ENCODE data around the gene ADAMTSL3.
"Not testable (repeated sequence)": the region's sequence is repeated elsewhere in the genome, so short reads cannot be mapped to it uniquely, and the experiment has no call there.

Gene ADAMTSL3

GRCh38 chr15:83699028-83699427, 45.1 kb downstream of the ADAMTSL3 start:
- TF ChIP-seq CTCF (conservative IDR thresholded peaks at IDR 0.05; ENCODE audit: low read length) = no peak
- no peak for TF ChIP-seq EZH2phosphoT487 (IDR thresholded peaks at IDR 0.05; ENCODE audit: borderline replicate concordance)
- Histone ChIP-seq H3K4me3 (ENCODE audit: low read length, poor library complexity, severe bottlenecking) (no peak overlapping the region), H3K4me1 (ENCODE audit: insufficient read depth, low read length, poor library complexity, severe bottlenecking) (no peaks in the 10 kb centered on the region), H3K4me2 (ENCODE audit: low read depth, low read length, poor library complexity, severe bottlenecking) (no peak overlapping the region), H3F3A (ENCODE audit: low read depth) (no peaks in the 10 kb centered on the region), H3K36me3 (ENCODE audit: insufficient read depth, low read length) (no peaks in the 10 kb centered on the region), H3K9me2 (replicated peaks; ENCODE audit: low read depth, low read length) (no peaks in the 10 kb centered on the region), H4K20me1 (ENCODE audit: insufficient read depth, low read length, poor library complexity, severe bottlenecking) (no peaks in the 10 kb centered on the region), H3K9ac (ENCODE audit: low read depth, low read length, poor library complexity, severe bottlenecking) (no peak overlapping the region), H3K79me2 (ENCODE audit: insufficient read depth, low read length) (no peaks in the 10 kb centered on the region), H3K9me3 (ENCODE audit: insufficient read depth, low read depth, low read length) (no peaks in the 10 kb centered on the region), H2AFZ (ENCODE audit: low read length) (no peak overlapping the region), H3K27me3 (ENCODE audit: insufficient read depth, low read length, poor library complexity, severe bottlenecking) (no peaks in the 10 kb centered on the region)

DNA sequence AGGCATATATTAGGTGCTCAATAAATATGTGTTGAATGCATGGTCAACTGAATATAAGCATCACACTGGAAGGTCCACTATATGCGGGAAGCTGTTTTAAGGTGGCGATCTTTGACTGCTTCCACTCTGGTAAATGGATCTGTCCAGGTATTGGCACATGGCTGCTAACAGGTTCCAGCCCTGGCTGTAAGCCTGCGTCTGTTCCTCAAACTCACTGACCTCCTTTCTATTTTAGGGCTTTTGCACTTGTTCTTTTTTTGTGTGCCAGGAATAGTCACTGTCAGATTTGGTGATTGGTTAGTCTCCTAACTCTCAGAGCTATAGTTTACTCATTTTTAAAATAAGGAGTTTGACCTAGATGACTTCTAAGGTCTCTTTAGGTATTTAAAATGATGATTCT, 46.2 kb downstream of the ADAMTSL3 start:
- no peaks in the 10 kb centered on the region for H3K36me3 ChIP-seq (ENCODE audit: insufficient read depth, low read length)
- H3K4me2 ChIP-seq (ENCODE audit: low read depth, low read length, poor library complexity, severe bottlenecking) = no peak overlapping the region
- H4K20me1 ChIP-seq (ENCODE audit: insufficient read depth, low read length, poor library complexity, severe bottlenecking) = no peaks in the 10 kb centered on the region
- H3K4me1 ChIP-seq (ENCODE audit: insufficient read depth, low read length, poor library complexity, severe bottlenecking) = no peaks in the 10 kb centered on the region
- H2AFZ ChIP-seq (ENCODE audit: low read length) = no peak overlapping the region
- TF ChIP-seq CTCF (conservative IDR thresholded peaks at IDR 0.05; ENCODE audit: low read length) (no peak), EZH2phosphoT487 (IDR thresholded peaks at IDR 0.05; ENCODE audit: borderline replicate concordance) (no peak)
- no peaks in the 10 kb centered on the region for H3K79me2 ChIP-seq (ENCODE audit: insufficient read depth, low read length)
- H3K9me3 ChIP-seq (ENCODE audit: insufficient read depth, low read depth, low read length) = no peaks in the 10 kb centered on the region
- no peak overlapping the region for H3K4me3 ChIP-seq (ENCODE audit: low read length, poor library complexity, severe bottlenecking)
- H3K9me2 ChIP-seq (replicated peaks; ENCODE audit: low read depth, low read length) = no peaks in the 10 kb centered on the region
- no peak overlapping the region for H3K9ac ChIP-seq (ENCODE audit: low read depth, low read length, poor library complexity, severe bottlenecking)
- H3F3A ChIP-seq (ENCODE audit: low read depth) = no peaks in the 10 kb centered on the region
- no peaks in the 10 kb centered on the region for H3K27me3 ChIP-seq (ENCODE audit: insufficient read depth, low read length, poor library complexity, severe bottlenecking)

DNA sequence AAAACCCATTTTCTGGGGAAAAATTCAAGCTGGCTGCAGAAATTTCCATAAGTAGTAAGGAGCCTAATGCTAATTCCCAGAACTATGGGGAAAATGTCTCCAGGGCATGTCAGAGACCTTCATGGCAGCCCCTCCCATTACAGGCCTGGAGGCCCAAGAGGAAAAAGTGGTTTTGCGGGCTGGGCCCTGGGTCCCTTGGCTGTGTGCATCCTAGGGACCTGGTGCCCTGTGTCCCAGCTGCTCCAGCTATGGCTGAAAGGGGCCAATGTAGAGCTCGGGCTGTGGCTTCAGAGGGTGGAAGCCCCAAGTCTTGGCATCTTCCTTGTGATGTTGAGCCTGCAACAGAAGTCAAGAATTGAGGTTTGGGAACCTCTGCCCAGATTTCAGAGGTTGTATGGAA, 48.4 kb downstream of the ADAMTSL3 start:
- H3K9ac ChIP-seq (ENCODE audit: low read depth, low read length, poor library complexity, severe bottlenecking); H3K4me1 ChIP-seq (ENCODE audit: insufficient read depth, low read length, poor library complexity, severe bottlenecking); H4K20me1 ChIP-seq (ENCODE audit: insufficient read depth, low read length, poor library complexity, severe bottlenecking); H3K4me2 ChIP-seq (ENCODE audit: low read depth, low read length, poor library complexity, severe bottlenecking); H3K36me3 ChIP-seq (ENCODE audit: insufficient read depth, low read length); H3K4me3 ChIP-seq (ENCODE audit: low read length, poor library complexity, severe bottlenecking); H3K79me2 ChIP-seq (ENCODE audit: insufficient read depth, low read length); H3F3A ChIP-seq (ENCODE audit: low read depth); H3K27me3 ChIP-seq (ENCODE audit: insufficient read depth, low read length, poor library complexity, severe bottlenecking); H3K9me2 ChIP-seq (replicated peaks; ENCODE audit: low read depth, low read length); H3K9me3 ChIP-seq (ENCODE audit: insufficient read depth, low read depth, low read length); H2AFZ ChIP-seq (ENCODE audit: low read length): not testable (repeated sequence)

GRCh38 chr15:83708328-83708727, 54.4 kb downstream of the ADAMTSL3 start:
- Histone ChIP-seq H3K4me1 (ENCODE audit: insufficient read depth, low read length, poor library complexity, severe bottlenecking) (no peaks in the 10 kb centered on the region), H3K9me2 (replicated peaks; ENCODE audit: low read depth, low read length) (no peaks in the 10 kb centered on the region), H3K9ac (ENCODE audit: low read depth, low read length, poor library complexity, severe bottlenecking) (no peak overlapping the region), H3K4me2 (ENCODE audit: low read depth, low read length, poor library complexity, severe bottlenecking) (no peak overlapping the region), H3F3A (ENCODE audit: low read depth) (no peaks in the 10 kb centered on the region), H3K27me3 (ENCODE audit: insufficient read depth, low read length, poor library complexity, severe bottlenecking) (no peaks in the 10 kb centered on the region), H2AFZ (ENCODE audit: low read length) (no peak overlapping the region), H3K9me3 (ENCODE audit: insufficient read depth, low read depth, low read length) (no peaks in the 10 kb centered on the region), H4K20me1 (ENCODE audit: insufficient read depth, low read length, poor library complexity, severe bottlenecking) (no peaks in the 10 kb centered on the region), H3K36me3 (ENCODE audit: insufficient read depth, low read length) (no peaks in the 10 kb centered on the region), H3K79me2 (ENCODE audit: insufficient read depth, low read length) (no peaks in the 10 kb centered on the region), H3K4me3 (ENCODE audit: low read length, poor library complexity, severe bottlenecking) (no peak overlapping the region)
- TF ChIP-seq CTCF (conservative IDR thresholded peaks at IDR 0.05; ENCODE audit: low read length) (no peak), EZH2phosphoT487 (IDR thresholded peaks at IDR 0.05; ENCODE audit: borderline replicate concordance) (no peak)
